Measurements from ENCODE around the gene AQP12B.
"Not testable (repeated sequence)": the region's sequence is repeated elsewhere in the genome, so short reads cannot be mapped to it uniquely, and the experiment has no call there.

The AQP12B gene

DNA sequence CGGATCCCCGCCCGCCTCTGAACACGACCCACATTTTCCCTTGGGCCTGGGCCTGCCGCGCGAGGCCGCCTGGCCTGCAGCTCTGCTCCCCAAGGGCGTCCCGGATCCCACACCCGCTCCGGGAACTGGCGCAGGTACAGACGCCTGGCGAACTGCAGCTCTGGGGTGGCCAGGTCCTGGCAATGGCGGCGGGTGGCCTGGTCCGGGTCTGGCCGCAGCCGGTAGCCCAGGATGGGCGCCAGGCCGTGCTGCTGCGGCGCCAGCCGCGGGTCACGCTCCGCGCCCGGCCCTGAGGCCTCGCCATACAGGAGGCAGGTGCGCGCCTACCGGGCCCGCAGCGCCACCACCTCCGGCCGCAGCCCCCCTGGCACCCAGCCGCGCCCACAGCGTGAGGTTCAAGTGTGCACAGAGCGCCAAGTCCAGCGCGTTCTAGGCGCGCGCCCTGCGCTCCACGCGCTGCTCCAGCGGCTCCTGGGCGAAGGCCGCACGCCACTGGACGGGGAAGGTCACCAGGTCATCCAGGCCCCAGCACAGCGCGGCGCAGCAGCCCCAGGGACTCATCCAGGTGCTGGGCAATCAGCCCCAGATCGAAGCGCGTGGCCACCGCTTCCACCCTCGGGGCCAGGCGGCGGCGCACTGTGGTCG is 18.5 kb upstream of the AQP12B start:
- DNase-seq (ENCODE audit: low spot score) = no peak

DNA sequence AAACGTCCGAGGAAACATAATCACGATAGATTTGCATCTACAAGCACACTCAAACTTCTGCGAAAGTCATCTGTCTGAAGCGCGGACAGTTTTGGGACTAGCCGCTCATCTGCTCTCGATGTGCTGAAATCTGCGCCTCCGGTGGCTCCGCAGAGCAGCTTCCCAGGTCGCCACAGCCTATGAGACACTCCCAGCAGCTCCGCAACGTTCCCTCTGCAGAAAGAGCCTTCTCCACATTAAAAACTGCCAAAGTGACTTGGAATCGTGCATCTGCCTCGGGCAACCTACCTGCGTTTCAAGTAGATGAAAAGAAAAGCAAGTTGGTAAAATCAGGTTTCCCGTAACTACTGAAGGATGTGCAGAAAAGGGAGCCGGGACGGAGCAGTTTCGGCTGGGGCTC is 17.9 kb upstream of the AQP12B start:
- not testable (repeated sequence) for DNase-seq (ENCODE audit: low spot score)

DNA sequence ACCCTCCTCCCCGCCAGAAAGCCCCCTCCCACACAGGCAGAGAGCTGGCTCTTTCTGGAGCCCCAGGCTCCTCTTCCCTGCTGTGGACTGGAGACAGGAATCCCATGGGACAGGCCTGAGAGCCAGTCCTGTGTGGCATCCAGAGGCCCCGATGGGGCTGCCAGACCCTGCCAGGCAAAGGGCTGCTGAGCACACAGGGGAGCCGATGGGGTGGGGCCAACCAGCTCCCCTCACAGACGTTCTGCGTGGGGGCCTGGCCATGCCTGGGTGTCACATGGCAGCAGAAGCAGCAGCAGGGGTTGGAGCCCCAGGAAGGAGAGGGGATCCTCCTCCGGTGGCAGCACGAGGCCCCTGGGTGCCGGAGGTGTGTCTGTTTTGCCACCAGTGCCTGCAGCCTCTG is 17.1 kb upstream of the AQP12B start:
- not testable (repeated sequence) for DNase-seq (ENCODE audit: low spot score)

DNA sequence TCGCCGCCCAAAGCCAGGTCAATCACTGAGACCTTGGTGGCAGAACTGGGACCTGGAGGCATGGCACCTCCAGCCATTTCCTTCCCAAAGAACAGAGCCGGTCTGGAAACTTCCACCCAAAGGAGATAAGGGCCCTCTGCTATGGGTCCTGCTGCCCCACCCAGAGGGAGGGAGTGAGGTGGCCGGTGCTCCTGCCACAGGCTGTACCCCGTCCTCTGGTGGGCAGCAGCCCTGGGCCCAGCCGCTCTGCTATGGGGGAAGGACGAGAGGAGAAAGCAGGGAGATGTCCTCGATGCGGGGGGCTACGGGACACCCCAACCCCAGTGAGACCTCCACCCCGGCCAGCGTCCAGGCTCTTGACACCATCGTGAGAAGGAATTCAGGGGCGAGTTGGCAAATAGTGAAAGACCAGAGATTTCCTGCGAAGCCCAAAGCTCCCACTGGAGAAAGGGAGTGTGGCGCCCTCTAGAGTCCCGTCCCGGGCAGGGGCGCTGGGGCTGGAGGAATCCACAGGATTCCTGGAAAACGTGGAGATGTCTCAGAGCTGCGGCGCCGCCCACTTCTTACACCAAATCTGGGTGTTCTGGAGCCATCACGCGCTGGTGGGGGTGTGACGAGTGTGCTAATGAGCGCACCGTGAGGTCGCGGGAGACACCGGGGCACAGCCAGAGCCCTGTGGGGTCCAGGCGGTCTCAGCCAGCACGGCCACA is 16.3 kb upstream of the AQP12B start:
- not testable (repeated sequence) for DNase-seq (ENCODE audit: low spot score)

DNA sequence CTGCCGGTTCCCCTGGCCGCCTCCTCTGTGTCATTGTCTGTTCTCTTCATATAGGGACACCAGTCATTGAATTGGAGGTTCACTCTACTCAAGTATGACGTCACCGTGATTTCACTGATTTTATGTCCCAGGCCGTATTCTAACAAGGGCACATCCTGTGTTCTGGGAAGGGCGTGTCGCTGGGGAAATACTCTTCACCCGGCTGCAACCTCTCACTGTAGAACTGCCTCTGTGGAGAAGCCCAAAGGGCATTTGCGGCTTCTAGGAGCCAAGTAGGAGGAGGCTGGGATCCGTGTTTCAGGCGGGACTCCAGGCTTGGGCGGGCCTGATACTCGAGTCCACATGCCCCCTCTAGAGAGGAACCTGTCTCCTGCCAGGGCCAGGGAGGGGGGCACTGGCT is 13.8 kb upstream of the AQP12B start:
- DNase-seq (ENCODE audit: low spot score) = not testable (repeated sequence)

DNA sequence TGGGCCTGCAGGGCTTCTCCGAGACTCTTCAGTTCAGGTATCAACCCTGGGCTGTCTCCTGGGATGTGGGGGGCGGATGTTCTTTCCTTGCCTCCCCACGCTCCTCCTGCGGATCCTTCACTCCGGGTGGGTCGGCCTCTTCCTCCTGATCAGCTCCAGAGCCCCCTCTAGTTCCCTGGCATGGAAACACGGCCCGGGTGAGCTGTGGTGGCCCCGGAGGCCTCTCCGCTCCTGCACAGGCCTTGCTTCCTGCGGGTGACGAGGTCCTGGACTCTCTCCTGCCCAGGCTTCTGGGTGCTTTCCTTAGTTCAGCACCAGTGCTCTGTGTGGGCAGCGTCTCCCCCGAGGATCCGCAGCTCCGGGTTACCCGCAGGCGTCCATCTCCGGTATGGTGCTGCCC is 12.9 kb upstream of the AQP12B start:
- not testable (repeated sequence) for DNase-seq (ENCODE audit: low spot score)

DNA sequence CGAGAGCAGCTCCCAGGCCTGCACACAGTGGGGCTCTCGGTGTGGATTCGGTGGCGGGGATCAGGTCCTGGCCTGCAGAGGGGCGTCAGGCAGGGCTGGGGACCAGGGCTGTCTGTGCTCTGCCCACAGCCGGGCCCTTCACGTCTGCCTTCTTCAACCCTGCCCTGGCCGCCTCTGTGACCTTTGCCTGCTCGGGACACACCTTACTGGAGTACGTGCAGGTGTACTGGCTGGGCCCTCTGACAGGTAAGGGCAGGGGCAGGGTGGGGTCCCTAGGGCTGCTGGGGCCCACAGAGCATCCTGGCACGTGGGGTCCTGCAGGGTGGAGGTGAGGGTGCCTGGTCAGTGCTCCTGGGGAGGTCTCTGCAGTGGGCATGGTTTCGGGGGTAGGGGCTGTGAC is 11.6 kb upstream of the AQP12B start:
- not testable (repeated sequence) for DNase-seq (ENCODE audit: low spot score)

DNA sequence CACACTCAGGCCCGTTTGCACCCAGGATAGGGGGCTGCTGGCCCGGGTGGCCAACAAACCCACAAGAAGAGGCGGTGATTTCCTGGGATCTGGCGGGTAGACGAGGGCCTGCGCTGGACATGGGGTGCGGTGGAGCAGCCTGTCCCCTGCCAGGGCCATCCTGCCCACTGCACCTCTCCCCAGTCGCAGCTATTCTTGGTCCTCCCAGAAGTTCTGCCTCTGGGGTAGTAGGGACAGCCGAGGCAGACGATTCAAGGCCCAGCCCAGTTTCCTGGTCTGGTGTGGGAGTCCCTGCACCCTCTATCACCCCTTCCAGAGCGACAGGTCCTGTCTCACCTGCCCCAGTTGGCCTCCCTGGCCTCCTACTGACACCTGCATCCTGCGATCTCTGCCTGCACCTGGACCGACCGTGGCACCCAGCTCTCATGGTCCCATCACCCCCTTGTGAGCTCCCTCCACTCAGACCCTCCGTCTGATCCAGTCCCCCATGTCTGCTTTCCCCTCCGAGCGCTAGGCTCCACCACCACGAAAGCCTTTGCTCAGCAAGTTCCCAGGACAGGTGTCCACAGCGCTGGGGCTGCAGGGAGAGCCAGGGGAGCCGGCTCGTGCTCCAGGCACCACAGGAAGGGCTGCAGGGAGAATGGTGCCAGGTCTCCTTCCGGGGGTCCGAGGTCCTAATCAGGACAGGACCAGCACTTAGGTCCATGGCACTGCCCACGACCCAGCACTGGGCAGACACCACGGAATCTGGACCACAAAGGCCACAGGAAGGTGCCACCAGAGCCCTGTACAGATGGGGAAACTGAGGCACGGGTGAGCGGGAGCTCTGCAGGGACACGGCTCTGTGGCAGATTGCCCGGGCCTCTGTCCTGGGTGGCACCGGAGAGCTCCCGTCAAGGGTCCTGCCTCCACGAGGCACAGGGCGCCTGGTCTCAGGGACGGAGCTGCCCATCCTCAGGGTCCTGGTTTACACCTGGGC is 10.2 kb upstream of the AQP12B start:
- DNase-seq (ENCODE audit: low spot score) = not testable (repeated sequence)

DNA sequence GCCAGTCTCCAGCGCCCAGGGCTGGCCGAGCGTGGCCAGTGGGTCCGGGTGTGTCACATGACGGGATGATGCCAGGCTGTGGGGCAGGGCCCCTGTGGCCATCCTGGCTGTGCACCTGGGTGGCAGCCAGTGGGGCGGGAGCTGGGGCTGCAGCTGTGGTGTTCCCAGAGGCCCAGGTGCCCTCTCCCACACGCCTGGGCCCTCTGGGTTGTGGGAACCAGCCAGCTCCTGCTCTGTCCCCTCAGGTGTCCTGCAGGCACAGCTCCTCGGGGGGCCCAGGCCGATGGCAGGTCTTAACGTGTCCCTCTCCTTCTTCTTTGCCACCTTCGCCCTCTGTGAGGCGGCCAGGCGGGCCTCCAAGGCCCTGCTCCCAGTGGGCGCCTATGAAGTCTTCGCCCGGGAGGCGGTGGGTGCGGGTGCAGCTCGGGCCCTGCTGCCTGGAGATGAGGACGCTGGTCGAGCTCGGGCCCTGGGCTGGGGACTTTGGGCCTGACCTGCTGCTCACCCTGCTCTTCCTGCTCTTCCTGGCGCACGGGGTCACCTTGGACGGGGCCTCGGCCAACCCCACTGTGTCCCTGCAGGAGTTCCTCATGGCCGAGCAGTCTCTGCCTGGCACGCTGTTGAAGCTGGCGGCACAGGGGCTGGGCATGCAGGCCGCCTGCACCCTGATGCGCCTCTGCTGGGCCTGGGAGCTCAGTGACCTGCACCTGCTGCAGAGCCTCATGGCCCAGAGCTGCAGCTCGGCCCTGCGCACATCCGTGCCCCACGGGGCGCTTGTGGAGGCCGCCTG is 9.1 kb upstream of the AQP12B start, which contains the start of gene AQP12A:
Gene AQP12A, plus strand, starts transcription at position 236 of the 790 bp plus-strand sequence. Its CDS starts 48 bp downstream, at position 284.
- not testable (repeated sequence) for DNase-seq (ENCODE audit: low spot score)

DNA sequence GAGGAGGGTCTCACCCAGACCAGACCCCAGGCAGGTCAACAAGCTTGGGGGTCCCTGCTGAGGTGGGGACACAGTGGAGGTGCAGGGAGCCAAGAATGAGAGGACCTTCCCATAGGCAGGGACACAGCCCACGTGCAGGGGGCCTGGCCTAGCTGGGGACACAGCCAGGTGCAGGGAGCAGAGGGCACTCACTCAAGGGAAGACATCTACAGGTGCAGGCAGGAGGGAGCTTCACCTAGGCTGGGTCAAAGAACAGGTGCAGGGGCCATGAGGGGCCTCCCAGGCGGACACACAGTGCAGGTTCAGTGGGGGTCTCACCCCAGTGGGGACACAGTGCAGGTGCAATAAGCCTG is 8.4 kb upstream of the AQP12B start:
- DNase-seq (ENCODE audit: low spot score) = not testable (repeated sequence)

DNA sequence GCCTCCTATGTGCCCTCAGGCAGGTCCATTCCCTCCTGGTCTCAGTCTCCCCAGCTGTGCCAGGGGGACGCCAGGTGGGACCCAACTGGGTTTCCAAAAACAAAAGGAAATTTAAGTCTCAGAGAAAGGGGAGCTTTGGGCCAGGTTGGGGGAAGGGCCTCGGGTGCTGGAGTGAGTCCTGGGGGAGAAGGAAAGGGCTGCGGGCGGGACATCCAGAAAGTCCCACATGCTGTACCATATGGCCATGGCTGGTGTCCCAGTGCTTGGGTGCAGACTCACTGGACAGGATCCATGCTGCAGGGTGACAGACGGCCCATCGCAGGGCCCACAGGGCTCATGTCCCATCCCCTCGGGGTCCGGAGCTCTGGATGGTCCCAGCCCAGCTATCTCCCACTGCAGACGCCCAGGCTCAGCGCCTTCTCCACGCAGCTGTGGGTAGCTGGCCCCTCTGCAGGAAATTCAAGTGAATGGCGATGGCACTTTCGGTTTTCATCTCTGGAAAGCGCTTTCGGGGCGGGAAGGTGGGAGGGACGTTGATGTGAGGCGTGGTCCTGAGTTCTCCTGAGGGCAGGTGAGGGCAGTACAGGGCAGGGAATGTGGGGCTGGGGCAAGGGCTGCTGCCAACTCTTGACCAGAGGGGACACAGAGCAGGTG is 7.9 kb upstream of the AQP12B start:
- not testable (repeated sequence) for DNase-seq (ENCODE audit: low spot score)

DNA sequence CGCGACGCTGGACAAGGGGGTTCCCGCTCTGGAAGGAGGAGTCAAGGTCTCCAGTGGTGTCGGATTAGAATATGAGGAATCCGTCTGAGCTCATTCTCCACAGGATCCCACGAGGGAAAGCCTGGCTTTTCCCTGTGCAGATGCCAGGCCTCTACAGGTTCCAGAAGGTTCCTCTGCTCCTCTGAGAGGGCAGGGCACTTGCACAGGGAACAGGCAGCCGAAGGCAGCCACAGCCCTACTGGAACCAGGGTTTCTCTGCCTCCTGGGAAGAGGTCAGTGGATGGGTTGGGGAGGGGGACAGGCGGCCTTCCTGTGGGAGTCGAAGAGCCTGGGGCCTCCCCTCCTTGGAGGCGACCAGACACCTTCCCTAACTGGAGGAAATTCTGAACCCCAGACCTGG is 7.3 kb upstream of the AQP12B start:
- DNase-seq (ENCODE audit: low spot score) = no peak

DNA sequence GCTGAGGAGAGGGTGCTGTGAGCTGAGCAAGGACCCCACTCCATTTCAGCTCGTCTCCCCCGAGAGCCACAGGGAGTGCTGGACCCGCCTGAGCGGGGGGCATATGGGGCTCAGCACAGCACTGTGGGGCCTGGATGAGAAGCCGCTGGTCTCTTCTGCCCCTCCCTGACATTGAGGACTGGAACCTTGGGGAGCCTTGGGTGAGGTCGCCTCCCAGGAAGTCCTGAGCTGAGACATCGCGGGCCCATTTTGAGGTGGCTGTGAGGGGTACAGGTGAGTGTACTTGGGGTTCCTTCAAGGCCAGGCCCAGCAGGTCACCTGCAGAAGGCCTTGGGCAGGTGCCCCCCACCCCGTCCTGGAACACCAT is 5.9 kb upstream of the AQP12B start:
- DNase-seq (ENCODE audit: low spot score) = no peak

DNA sequence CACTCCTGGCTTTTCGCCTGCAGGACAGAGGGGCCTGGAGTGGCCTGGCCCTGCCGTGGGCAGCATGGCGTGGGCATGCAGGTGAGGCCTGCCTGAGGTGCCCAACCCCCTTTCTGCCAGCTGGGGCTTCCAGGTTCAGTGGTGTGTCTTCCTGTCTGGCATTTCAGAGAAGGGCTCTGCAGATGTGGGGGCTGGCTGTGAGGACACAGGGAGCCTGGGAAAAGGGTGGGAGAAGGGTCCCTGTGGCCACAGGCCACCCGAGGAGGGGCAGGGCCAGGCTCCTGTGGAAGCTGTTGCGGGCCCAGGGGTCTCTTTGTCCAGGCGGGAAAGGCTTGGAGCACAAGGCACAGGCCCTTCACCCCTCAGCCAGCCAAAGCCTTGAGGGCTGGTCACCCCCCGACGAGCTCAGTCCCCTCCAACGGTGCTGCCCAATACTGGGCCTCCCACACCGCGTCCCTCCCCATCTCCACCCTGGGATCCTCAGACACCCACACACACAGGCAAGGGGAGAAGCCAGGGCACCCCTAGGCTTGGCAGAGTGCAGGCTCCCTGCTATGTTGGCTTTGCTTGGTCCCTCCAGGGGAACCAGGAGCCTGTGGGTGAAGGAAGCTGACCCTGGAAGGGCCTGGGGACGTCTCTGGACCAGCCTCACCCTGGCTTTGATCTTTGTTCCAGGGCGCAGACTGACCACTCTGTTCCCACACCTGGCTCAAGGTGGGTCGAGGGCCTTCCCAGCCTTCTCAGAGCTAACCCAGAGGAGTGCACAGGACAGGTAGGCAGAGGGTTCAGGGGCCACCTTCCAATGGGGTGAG is 5.3 kb upstream of the AQP12B start:
- no peak for DNase-seq (ENCODE audit: low spot score)

DNA sequence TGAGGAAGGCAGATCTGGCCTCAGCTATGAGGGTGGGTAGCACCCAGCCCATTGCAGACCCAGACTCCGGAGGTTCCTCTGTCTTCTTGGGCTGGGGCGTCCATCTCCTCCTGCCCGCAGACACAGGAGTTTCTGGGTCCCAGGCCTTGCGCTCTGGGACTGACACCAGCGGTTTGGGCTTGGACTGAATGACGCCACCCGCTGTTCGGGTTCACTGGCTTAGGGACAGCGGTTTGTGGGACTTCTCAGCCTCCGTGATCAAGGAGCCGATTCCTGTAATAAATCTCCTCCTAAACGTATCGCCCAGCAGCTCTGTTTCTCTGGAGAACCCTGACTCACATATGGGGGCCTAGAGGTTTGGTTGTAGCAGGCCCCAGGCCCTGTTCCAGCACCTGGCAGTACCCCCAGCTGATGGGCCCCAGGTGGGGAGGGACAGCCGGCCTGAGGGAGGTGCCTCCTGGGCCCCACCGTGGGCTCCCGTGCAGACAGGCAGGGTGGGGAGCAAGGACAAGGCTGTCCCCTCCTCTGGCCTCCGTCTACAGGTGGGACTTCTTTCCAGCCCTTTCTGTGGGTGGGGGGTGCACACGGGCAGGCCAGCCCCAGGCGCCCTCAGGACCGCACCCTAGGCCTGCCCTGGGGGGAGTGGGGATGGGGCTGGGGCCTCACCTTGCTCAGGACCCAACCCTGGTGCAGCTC is 4.5 kb upstream of the AQP12B start:
- no peak for DNase-seq (ENCODE audit: low spot score)

DNA sequence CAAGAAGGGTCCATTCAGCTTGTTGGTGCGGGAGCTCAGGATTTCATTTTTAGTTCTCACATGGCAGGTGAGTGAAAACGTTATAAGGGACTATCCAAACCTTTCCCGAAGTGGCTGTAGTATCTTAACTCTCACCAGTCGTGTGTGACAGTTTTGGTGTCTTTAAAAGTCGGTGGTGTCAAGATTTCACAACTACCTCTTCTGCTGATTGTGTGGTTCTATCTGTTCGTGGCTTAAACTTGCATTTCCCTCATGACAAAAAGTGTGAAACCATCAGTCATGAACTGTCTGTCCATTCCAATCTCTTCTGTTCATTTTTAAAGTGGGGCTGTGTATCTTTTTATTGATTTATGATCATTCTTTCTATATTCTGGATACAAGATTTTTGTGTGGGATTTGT is 3.8 kb upstream of the AQP12B start:
- DNase-seq (ENCODE audit: low spot score) = no peak

DNA sequence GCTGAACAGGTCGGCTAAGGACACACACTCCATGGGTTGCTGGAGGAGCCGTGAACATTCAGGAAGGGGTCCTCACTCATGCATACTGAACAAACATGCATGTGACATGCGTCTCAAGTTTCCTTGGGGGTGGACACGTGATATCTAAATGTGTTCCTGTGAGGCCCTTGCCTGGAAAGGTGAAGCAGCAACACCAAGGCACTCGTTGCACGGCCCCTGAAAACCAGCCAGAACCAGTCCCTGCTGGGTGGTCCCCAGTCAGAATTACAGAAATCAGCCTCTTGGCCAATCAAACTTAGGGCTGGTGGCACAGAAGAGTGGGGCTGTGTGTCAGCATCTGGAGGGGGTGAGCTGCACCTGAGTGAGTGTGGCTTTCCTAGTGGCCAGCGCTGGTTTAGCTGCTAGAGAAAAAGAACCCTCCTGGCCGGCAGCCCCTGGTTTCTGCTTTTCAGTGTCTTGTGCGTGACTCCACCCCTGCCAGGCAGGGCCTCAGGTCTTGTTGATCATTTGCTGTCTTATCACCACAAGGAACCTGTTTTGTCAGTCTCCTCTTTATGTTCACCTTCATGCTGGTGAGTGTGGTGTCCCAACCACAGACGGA is 3.2 kb upstream of the AQP12B start:
- no peak for DNase-seq (ENCODE audit: low spot score)

DNA sequence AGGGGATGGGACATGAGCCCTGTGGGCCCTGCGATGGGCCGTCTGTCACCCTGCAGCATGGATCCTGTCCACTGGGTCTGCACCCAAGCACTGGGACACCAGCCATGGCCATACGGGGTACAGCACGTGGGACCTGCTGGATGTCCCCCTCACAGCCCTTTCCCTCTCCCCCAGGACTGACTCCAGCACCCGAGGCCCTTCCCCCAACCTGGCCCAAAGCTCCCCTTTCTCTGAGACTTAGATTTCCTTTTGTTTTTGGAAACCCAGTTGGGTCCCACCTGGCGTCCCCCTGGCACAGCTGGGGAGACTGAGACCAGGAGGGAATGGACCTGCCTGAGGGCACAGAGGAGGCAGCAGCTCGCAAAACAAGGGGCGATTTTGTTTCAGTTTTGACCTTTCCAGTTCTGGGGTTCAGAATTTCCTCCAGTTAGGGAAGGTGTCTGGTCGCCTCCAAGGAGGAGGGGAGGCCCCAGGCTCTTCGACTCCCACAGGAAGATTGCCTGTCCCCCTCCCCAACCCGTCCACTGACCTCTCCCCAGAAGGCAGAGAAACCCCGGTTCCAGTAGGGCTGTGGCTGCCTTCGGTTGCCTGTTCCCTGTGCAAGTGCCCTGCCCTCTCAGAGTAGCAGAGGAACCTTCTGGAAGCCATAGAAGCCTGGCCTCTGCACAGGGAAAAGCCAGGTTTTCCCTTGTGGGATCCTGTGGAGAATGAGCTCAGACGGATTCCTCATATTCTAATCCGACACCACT is 1.5 kb upstream of the AQP12B start:
- DNase-seq (ENCODE audit: low spot score) = not testable (repeated sequence)

Measured in germinal center (tissue), 1 donor.